Measurements from ENCODE around the gene AMN. TPM values are rescaled to one million over a fixed set of nuclear protein-coding genes. Genes with fewer than 3 reads are reported as not detected.

AMN gene
- total RNA-seq, 3 donors from 2014 or later = 0.16 to 0.88 (median 0.66) TPM

GRCh38 chr14:102947321-102948103 lies 25.0 kb downstream of the AMN start:
- no peaks in the 10 kb centered on the region for H3K9me3 ChIP-seq
- DNase-seq (ENCODE audit: low spot score in 2 of 2) = no peak
- no peak overlapping the region for H3K4me3 ChIP-seq
- TF ChIP-seq POLR2AphosphoS5 (IDR thresholded peaks at IDR 0.05) (no peak), POLR2A (IDR thresholded peaks at IDR 0.05) (no peak)
- TF ChIP-seq, protein P1, sequence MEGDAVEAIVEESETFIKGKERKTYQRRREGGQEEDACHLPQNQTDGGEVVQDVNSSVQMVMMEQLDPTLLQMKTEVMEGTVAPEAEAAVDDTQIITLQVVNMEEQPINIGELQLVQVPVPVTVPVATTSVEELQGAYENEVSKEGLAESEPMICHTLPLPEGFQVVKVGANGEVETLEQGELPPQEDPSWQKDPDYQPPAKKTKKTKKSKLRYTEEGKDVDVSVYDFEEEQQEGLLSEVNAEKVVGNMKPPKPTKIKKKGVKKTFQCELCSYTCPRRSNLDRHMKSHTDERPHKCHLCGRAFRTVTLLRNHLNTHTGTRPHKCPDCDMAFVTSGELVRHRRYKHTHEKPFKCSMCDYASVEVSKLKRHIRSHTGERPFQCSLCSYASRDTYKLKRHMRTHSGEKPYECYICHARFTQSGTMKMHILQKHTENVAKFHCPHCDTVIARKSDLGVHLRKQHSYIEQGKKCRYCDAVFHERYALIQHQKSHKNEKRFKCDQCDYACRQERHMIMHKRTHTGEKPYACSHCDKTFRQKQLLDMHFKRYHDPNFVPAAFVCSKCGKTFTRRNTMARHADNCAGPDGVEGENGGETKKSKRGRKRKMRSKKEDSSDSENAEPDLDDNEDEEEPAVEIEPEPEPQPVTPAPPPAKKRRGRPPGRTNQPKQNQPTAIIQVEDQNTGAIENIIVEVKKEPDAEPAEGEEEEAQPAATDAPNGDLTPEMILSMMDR (IDR thresholded peaks at IDR 0.05) = no peak
- H3K27me3 ChIP-seq = no peaks in the 10 kb centered on the region
- H3K4me1 ChIP-seq = no peaks in the 10 kb centered on the region
- H3K36me3 ChIP-seq = peaks cover 28% of the 10 kb centered on the region
- intact Hi-C loops (cut with DNase I; ENCODE audit: low total_unique reads) = no loop called here
- no peak overlapping the region for H3K27ac ChIP-seq

- TF ChIP-seq POLR2AphosphoS5 (IDR thresholded peaks at IDR 0.05) = no peak
- TF ChIP-seq POLR2A (IDR thresholded peaks at IDR 0.05) = no peak
- TF ChIP-seq, protein P1 (IDR thresholded peaks at IDR 0.05) = no peak
- H3K27me3 ChIP-seq = no peaks in the 10 kb centered on the region
- H3K27ac ChIP-seq = no peak overlapping the region
- no peak overlapping the region for H3K4me3 ChIP-seq
- peaks cover 23% of the 10 kb centered on the region for H3K36me3 ChIP-seq
- no peaks in the 10 kb centered on the region for H3K9me3 ChIP-seq
- intact Hi-C loops (cut with DNase I; ENCODE audit: low total_unique reads) = no loop called here
- no peak for DNase-seq (ENCODE audit: low spot score in 2 of 2)
- no peaks in the 10 kb centered on the region for H3K4me1 ChIP-seq
Measured at GRCh38 chr14:102948698-102949061, 26.2 kb downstream of the AMN start.

GRCh38 chr14:102949062-102949800 lies 26.8 kb downstream of the AMN start:
- no peak overlapping the region for H3K27ac ChIP-seq
- TF ChIP-seq POLR2A (IDR thresholded peaks at IDR 0.05) (no peak), POLR2AphosphoS5 (IDR thresholded peaks at IDR 0.05) (no peak)
- TF ChIP-seq, protein P1 (IDR thresholded peaks at IDR 0.05) = no peak
- intact Hi-C loops (cut with DNase I; ENCODE audit: low total_unique reads) = no loop called here
- no peaks in the 10 kb centered on the region for H3K4me1 ChIP-seq
- no peaks in the 10 kb centered on the region for H3K9me3 ChIP-seq
- peaks cover 19% of the 10 kb centered on the region for H3K36me3 ChIP-seq
- no peak for DNase-seq (ENCODE audit: low spot score in 2 of 2)
- H3K4me3 ChIP-seq = no peak overlapping the region
- no peaks in the 10 kb centered on the region for H3K27me3 ChIP-seq

DNA sequence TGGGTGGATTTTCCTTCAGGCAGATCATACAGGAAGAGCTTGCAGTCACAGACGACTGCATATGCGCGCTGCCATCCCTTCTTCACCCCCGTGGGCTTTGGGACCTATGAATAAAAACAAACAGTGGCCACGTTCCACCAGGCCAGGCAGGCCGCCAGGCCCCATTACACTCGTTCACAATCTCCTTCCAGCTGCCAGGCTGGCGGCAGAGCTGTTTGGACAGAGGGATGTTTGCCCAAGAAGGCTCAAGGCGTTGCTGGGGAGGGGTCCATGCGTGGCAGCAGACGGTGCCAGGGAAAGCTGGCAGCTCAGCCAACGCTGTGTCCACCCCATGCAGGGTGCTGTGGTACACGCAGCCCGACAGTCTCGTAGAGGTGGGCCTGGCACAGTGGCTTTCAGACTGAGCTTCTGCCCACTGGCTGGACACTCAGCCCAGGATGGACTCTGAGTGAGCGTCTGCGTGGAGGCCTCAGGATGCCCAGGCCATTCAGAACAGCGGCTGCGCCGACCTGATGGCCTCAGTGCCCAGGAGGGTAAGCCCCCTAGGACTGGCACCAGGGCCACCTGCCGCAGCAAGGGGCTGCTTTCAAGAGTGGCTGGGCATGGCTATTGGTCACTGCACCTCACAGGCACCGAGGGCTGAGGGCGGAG lies 27.5 kb downstream of the AMN start:
- intact Hi-C loops (cut with DNase I; ENCODE audit: low total_unique reads) = no loop called here
- Histone ChIP-seq H3K4me1 (no peaks in the 10 kb centered on the region), H3K36me3 (peaks cover 13% of the 10 kb centered on the region), H3K27me3 (no peaks in the 10 kb centered on the region), H3K27ac (no peak overlapping the region), H3K9me3 (no peaks in the 10 kb centered on the region), H3K4me3 (no peak overlapping the region)
- TF ChIP-seq POLR2AphosphoS5 (IDR thresholded peaks at IDR 0.05) = no peak
- TF ChIP-seq POLR2A (IDR thresholded peaks at IDR 0.05) = no peak
- TF ChIP-seq, protein P1 (IDR thresholded peaks at IDR 0.05) = no peak
- DNase-seq (ENCODE audit: low spot score in 2 of 2) = peak; percentile 35 to 82

GRCh38 chr14:102951034-102951433 lies 28.6 kb downstream of the AMN start:
- Histone ChIP-seq H3K36me3 (peaks cover 13% of the 10 kb centered on the region), H3K4me1 (no peaks in the 10 kb centered on the region), H3K9me3 (no peaks in the 10 kb centered on the region), H3K27me3 (no peaks in the 10 kb centered on the region), H3K4me3 (no peak overlapping the region), H3K27ac (no peak overlapping the region)
- TF ChIP-seq POLR2A (IDR thresholded peaks at IDR 0.05) (no peak), POLR2AphosphoS5 (IDR thresholded peaks at IDR 0.05) (no peak)
- TF ChIP-seq, protein P1 (IDR thresholded peaks at IDR 0.05) = no peak
- DNase-seq (ENCODE audit: low spot score in 2 of 2) = no peak
- intact Hi-C loops (cut with DNase I; ENCODE audit: low total_unique reads) = no loop called here

All from breast epithelium (tissue), 4 donors.